Pancreas (tissue), 10 donors: ENCODE data around the gene ROR2. TPM values are rescaled to one million over a fixed set of nuclear protein-coding genes. Genes with fewer than 3 reads are reported as not detected.
A peak's percentile ranks its signal among the peaks of the same experiment; 100 is the strongest.

ENCODE experiments used
- ATAC-seq, 4 donors: fragments of 200-7000 bp; cut with Tn5 transposase; one replicate each; pipeline versions ENCODE4 v1.8.0 to v1.9.1; 2020; ENCODE audit warnings: mild to moderate bottlenecking in 4 of 4, moderate library complexity in 4 of 4
- DNase-seq, 6 donors: peaks; one replicate each; pipeline ENCODE4 v3.0.0-alpha.2; 2020
- FAIRE-seq: peaks from 2 replicates; lab custom pipeline; 2012; peaks lifted over from hg19 to GRCh38; lab: Jason Lieb, UNC
- H3K27ac ChIP-seq, 4 donors: fragments of 200-600 bp; sonication (generic); 1 replicate in 3 of 4; 2 replicates in 1 of 4; pipeline versions ENCODE4 v1.5.0 to v1.8.0; 2020
- H3K27me3 ChIP-seq, 4 donors: fragments of 200-600 bp; one replicate each; pipeline ENCODE4 v1.8.0; 2021
- H3K36me3 ChIP-seq, 3 donors: fragments of 200-600 bp; sonication (generic) in 1 of 3; one replicate each; pipeline versions ENCODE4 v1.5.0 to v1.8.0; 2020 to 2021
- H3K4me1 ChIP-seq, 3 donors: fragments of 200-600 bp; one replicate each; pipeline ENCODE4 v1.8.0; 2021
- H3K4me3 ChIP-seq, 4 donors: fragments of 200-600 bp; sonication (generic) in 2 of 4; one replicate each; pipeline versions ENCODE4 v1.5.0 to v1.8.0; 2020 to 2021
- H3K9me3 ChIP-seq, 4 donors: fragments of 200-600 bp; one replicate each; pipeline ENCODE4 v1.8.0; 2021
- CTCF ChIP-seq, 4 donors: fragments of 200-600 bp; sonication (generic) in 3 of 4; IDR thresholded peaks; one replicate each; pipeline versions ENCODE4 v1.5.0 to v1.8.0; 2021; ENCODE audit warnings: antibody characterized with exemption in 4 of 4
- WGBS, 2 donors: extraction: QIAGEN DNeasy Blood & Tissue Kit; methylation state at CpG; one replicate each; pipeline ENCODE4 v1.1.7; 2013; 5-methylcytosine and 5-hydroxymethylcytosine counted together
- intact Hi-C, 3 donors: fragments of 100-400 bp; cut with DNase I; formaldehyde crosslinking; loops; one replicate each; pipeline versions ENCODE4 v1.11.1 to v1.14.2; 2022
- polyA plus RNA-seq, 2 donors: library from polyadenylated mRNA; stranded (reverse); fragments of 200-250 nt; gene quantifications; one replicate each; pipeline ENCODE4 v1.2.3, GENCODE V29; 2013
- total RNA-seq, 6 donors: library from RNA; stranded (reverse); fragmentation: NEBNext Ultra II Directional in 4 of 6; extraction: Animal tissue kit (Norgen Biotek cat#: 25700) in 4 of 6; gene quantifications; one replicate each; pipeline versions ENCODE4 v1.2.1 to v1.2.4, GENCODE V29; 2021 to 2023
- donor health status: healthy with polysubstance abuse.
- donor health status: DM: no; HTN: no; CAD: no; lungs with moderate emphysema.
- donor health status: DM: no; HTN: no; CAD: no.
- donor health status: control.
- donor health status: control.
- donor health status: Bipolar disorder and iron deficiency.
- donor health status: DM: yes; HTN: yes; CAD: no.
- donor health status: DM: no; HTN: no; CAD: no.
- donor health status: DM: no; HTN: no; CAD: no.
- donor health status: DM: yes; HTN: yes; CAD: no.

The ROR2 gene
- total and polyA plus RNA-seq, 8 donors = 0.67 to 6.3 (median 1.2) TPM

DNA sequence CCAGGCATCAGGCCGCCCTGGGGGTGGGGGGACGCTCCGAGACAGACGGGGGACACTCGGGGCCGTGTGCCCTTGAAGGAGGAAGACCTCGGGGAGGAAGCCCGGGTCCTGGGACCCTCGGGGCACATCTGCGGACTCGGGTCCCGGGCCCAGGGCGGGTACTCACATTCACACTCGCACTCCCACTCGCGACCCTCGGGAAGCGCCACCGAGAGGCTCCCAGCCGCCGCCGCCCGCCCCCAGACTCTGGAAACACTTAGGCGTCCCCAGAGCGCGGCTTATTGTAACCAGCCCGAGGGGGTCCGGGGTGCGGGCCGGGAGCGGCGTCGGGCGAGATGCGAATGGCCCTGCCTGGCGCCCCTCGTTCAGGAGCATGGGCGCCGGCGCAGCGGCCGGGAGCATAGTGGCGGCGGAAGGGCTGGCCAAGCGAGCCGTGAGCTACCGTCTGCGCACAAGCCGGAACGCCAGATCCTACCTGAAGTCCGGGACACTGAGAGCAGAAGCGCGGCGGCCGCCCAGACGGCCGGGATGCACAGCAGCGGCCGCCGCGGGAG is 559 bp downstream of the ROR2 start:
- intact Hi-C loops = no loop called here
- peak overlapping the region; percentile 14 to 48 (median 31) for H3K4me3 ChIP-seq
- no peaks in the 10 kb centered on the region for H3K9me3 ChIP-seq
- no peaks in the 10 kb centered on the region for H3K36me3 ChIP-seq
- no peak for TF ChIP-seq CTCF (IDR thresholded peaks at IDR 0.05)
- DNase-seq (peak in 3 of 6 donors; percentile 29 to 73 (median 62)), FAIRE-seq (no peak), ATAC-seq (peak in 2 of 4 donors; percentile 10 to 21)
- H3K27ac ChIP-seq = peak overlapping the region in 2 of 4 donors; percentile 4 to 21
- H3K4me1 ChIP-seq = peaks cover 0 to 16% (median 3%) of the 10 kb centered on the region in 3 donors
- peaks cover 0 to 10% (median 3%) of the 10 kb centered on the region in 4 donors for H3K27me3 ChIP-seq
- WGBS, 2 donors = 3 to 4% methylated on average over 54 to 61 of the region's 61 CpGs

DNA sequence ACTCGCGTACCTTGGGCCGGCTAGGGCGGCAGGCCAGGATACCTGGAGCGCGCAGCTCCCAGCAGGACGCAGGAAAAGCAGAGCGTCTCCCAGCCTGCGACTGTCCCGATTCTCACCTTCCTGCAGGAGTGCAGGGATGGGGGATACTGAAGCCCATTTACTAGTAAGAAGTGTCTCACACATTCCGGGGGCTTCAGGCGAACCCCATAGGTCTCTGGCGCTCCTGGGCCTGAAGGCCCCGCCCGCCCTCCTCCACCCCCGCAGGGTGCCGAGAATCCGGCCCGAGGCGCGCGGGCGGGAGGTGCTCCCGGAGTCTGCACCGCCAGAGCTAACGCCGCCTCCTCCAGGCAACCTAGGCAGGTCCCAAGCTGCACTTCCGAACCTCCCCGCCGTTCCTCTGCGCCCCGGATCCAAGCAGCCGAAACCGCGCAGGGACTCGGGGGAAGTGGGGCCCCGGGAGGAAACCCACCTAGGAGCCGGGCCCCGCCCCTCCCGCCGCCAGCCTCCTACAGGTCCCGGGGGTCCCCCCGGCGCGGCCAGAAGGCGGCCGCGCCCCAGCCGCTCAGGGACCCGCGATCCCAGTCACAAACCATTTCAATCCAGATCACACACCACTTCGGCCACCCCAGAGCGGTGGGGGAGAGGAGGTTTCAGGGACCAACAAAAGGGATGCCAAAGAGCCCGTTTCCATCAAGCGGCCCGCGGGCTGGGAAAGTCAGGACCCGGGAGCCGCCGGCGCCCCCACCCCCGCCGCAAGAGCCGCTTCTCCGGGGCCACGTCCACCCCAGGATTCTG is 1.2 kb downstream of the ROR2 start:
- 1% methylated on average over 56 to 66 of the region's 66 CpGs for WGBS, 2 donors
- FAIRE-seq = no peak
- intact Hi-C loops = no loop called here
- TF ChIP-seq CTCF (IDR thresholded peaks at IDR 0.05) = peak in 2 of 4 donors; percentile 27 to 38
- H3K27ac ChIP-seq = peak overlapping the region in 2 of 4 donors; percentile 4 to 21
- H3K27me3 ChIP-seq = peaks cover 0 to 10% (median 3%) of the 10 kb centered on the region in 4 donors
- ATAC-seq = peak; percentile 66 to 80 (median 78)
- peak; percentile 33 to 77 (median 53) for DNase-seq
- H3K9me3 ChIP-seq = no peaks in the 10 kb centered on the region
- H3K4me3 ChIP-seq = peak overlapping the region; percentile 21 to 48 (median 31)
- no peaks in the 10 kb centered on the region for H3K36me3 ChIP-seq
- H3K4me1 ChIP-seq = peaks cover 0 to 16% (median 3%) of the 10 kb centered on the region in 3 donors

GRCh38 chr9:91948101-91948596 is 1.9 kb downstream of the ROR2 start:
- FAIRE-seq (no peak), ATAC-seq (no peak), DNase-seq (no peak)
- Histone ChIP-seq H3K27ac (peak overlapping the region in 1 of 4 donors; percentile 21), H3K4me3 (peak overlapping the region in 3 of 4 donors; percentile 24 to 48 (median 38)), H3K27me3 (peaks cover 0 to 10% (median 3%) of the 10 kb centered on the region in 4 donors), H3K36me3 (no peaks in the 10 kb centered on the region), H3K4me1 (peaks cover 0 to 16% (median 3%) of the 10 kb centered on the region in 3 donors), H3K9me3 (no peaks in the 10 kb centered on the region)
- intact Hi-C loops = no loop called here
- WGBS, 2 donors = 65% methylated on average over 12 of the region's 12 CpGs
- TF ChIP-seq CTCF (IDR thresholded peaks at IDR 0.05) = no peak

DNA sequence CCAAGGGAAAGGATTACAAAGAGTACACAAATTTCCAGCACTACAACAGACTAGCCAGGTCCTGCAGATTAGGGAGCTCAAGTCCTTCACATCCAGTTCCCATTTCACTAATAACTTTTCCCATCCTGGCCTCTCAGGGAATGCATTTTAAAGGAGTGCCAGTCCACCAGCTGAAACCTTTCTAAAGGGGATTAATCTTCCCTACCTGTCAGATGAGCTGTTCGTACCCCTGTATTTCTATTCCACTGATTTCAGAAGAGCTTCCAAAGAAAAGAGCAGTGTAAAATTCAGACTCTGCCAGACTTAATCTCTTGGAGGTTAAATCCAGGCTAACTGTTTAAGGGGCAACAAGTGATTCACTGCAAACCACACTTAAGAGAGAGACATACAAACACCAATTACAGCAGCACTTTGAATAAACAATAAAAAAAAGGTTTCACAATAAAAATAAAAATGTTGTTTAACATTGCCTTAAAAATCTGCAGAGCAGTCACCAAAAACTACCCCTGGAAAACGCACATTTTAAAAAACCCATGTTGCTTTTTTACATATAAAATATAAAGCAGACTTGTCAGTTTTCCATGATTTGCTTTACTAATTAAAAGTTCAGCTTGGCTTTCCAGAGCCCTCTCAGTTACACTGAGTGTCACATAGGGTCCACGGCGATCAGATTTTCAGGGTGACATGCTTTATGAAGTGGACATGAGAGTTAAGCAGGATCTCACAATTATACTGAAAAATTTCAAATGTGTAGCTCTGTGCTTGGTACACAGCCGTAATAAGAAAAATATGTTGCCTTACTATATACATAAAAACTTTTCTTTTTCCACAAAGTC is 3.2 kb downstream of the ROR2 start:
- 84 to 92% methylated on average over 5 of the region's 5 CpGs for WGBS, 2 donors
- no peak for FAIRE-seq
- Histone ChIP-seq H3K27me3 (peaks cover 0 to 10% (median 3%) of the 10 kb centered on the region in 4 donors), H3K4me3 (no peak overlapping the region), H3K36me3 (no peaks in the 10 kb centered on the region), H3K4me1 (peaks cover 0 to 16% (median 3%) of the 10 kb centered on the region in 3 donors), H3K9me3 (no peaks in the 10 kb centered on the region), H3K27ac (no peak overlapping the region)
- ATAC-seq = no peak
- intact Hi-C loops = no loop called here
- TF ChIP-seq CTCF (IDR thresholded peaks at IDR 0.05) = no peak
- DNase-seq = no peak
